ENCODE results near the gene ST7L.
A peak's percentile ranks its signal among the peaks of the same experiment; 100 is the strongest.
"Not testable (repeated sequence)": the region's sequence is repeated elsewhere in the genome, so short reads cannot be mapped to it uniquely, and the experiment has no call there.

ST7L gene

GRCh38 chr1:112513112-112513870 lies 105.7 kb downstream of the ST7L start:
- no peak for DNase-seq

- no peak for DNase-seq
Observed at GRCh38 chr1:112511897-112512296, 107.0 kb downstream of the ST7L start.

GRCh38 chr1:112510340-112510739 lies 108.6 kb downstream of the ST7L start:
- no peak for DNase-seq

GRCh38 chr1:112509660-112510178 lies 109.2 kb downstream of the ST7L start:
- DNase-seq: no peak

GRCh38 chr1:112509005-112509659 lies 109.8 kb downstream of the ST7L start:
- DNase-seq: peak; percentile 26

- DNase-seq: peak; percentile 50
Observed at GRCh38 chr1:112508278-112509004, 110.5 kb downstream of the ST7L start, which contains the start of gene WNT2B. TSS of gene WNT2B (plus strand) at chr1:112508965. CDS start at chr1:112509263, 298 bp downstream.

GRCh38 chr1:112507921-112508277 lies 111.0 kb downstream of the ST7L start:
- DNase-seq: peak; percentile 39

GRCh38 chr1:112507336-112507735 lies 111.6 kb downstream of the ST7L start:
- DNase-seq: no peak

GRCh38 chr1:112506731-112507130 lies 112.2 kb downstream of the ST7L start:
- no peak for DNase-seq

- no peak for DNase-seq
Observed at GRCh38 chr1:112506306-112506705, 112.6 kb downstream of the ST7L start.

- no peak for DNase-seq
Observed at GRCh38 chr1:112505878-112506277, 113.1 kb downstream of the ST7L start.

GRCh38 chr1:112505400-112505785 lies 113.5 kb downstream of the ST7L start:
- no peak for DNase-seq

GRCh38 chr1:112504661-112505399 lies 114.1 kb downstream of the ST7L start:
- no peak for DNase-seq

- DNase-seq: no peak
Observed at GRCh38 chr1:112504001-112504660, 114.8 kb downstream of the ST7L start.

- no peak for DNase-seq
Observed at GRCh38 chr1:112502826-112503225, 116.1 kb downstream of the ST7L start.

GRCh38 chr1:112501810-112502641 lies 116.9 kb downstream of the ST7L start:
- DNase-seq: peak; percentile 64

GRCh38 chr1:112496290-112496689 lies 122.7 kb downstream of the ST7L start:
- no peak for DNase-seq

- DNase-seq: no peak
Observed at GRCh38 chr1:112493351-112493750, 125.6 kb downstream of the ST7L start.

- no peak for DNase-seq
Observed at GRCh38 chr1:112492076-112492475, 126.9 kb downstream of the ST7L start.

- no peak for DNase-seq
Observed at GRCh38 chr1:112488141-112488540, 130.8 kb downstream of the ST7L start.

GRCh38 chr1:112487686-112488085 lies 131.3 kb downstream of the ST7L start:
- not testable (repeated sequence) for DNase-seq
